Globus pallidus (tissue), 1 donor: Measurements from ENCODE around the gene TMEM161B.
"Not testable (repeated sequence)": the region's sequence is repeated elsewhere in the genome, so short reads cannot be mapped to it uniquely, and the experiment has no call there.

Experiments used
- DNase-seq: peaks from one replicate; pipeline ENCODE4 v3.0.0-alpha.2; 2015; ENCODE audit warnings: low spot score

The TMEM161B gene

DNA sequence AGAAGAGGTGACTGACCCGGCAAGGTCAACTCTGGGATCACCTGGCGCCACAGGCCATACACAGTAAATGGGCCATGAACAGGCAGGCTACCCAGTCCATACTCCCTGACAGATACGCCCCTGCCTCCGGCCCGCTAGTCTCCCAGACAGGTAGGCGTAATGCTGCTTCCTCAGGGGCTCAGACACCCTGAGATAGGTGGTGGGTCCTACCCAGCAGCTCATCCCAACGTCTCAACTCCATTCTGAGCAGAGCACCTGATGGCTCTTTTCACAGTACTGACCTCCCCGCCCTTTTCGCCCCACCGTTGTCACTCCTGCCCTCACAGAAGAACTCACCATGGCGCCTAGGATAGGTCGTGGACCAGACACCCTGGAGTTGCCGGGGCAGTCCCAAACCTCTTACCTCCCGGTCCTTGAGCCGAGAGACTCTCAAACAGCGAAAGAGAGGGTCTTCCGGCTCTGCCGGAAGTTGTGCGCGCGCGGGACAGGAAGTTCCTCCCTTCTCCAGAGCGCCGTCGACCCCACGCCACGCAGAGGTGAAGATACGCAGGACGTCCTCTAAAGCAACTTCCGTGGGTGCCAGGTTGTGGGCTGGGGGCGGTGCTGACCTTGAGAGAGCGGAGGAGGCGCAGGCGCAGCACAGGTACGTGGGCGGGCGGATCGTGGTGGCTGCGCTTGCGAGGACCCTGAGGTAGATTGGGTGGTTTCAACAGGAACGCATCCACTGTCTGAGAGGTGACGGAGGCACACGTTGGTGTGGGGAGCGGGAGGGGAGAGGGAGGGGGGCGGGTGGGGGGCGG, at the start of gene TMEM161B:
Gene TMEM161B, minus strand, starts transcription at position 461 of the 800 bp plus-strand sequence. Its CDS starts 122 bp downstream, at position 339.
- peak; percentile 77 for DNase-seq

DNA sequence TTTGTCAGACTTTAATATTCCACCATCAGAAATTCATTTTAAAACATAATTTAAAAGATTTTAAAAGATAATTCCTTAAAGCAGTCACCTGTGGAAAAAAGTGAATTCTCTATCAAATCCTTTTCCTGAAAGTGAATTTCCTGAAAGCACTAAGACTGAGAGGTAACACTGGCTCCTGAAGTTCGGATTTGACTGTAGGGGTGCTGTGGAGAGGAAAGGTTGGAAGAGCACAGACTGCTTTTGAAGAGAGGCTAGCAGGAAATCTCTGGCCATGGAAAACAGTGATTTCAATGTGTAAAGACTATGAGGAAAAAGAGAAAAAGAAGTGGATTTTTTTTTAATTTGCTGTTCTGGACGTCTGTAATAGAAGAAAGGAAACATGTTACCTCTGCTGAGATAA, 35.7 kb upstream of the TMEM161B start:
- DNase-seq, result no peak

DNA sequence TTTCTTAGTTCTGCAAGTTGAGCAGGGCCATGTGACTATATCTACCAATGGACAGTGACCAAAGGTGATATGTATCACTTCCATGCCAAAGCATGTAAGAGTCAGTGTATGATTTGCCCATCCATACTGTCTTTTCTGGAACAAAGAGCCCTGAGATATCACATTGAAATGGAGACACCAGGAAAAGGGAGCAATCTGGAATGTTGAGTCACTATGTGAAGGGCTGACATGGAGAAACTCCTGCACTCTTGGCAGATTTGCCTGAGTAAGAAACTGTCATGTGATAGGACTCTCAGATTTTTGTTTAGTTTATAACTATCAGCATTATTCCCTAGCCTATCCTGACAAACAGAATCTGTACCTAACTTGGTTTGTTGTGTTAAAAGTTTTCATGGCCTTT, 29.8 kb upstream of the TMEM161B start:
- no peak for DNase-seq

DNA sequence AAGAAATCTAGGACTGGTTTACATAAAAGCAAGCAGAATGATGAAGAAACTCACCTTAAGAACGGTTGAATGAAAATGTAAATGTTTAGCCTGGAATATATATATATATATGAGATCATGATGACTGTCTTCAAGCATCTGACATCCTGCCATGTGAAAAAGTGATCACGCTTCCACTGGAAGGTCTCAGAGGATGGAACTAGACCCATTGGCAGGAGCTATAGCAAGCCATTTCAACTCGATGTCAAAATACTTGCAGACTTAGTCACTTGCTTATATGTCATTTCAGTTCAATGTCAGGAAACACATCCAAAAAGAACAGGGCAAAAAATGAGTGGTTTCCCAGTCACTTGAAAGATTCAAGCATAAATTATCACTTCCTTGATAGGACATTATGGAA, 22.2 kb upstream of the TMEM161B start:
- DNase-seq, result no peak

DNA sequence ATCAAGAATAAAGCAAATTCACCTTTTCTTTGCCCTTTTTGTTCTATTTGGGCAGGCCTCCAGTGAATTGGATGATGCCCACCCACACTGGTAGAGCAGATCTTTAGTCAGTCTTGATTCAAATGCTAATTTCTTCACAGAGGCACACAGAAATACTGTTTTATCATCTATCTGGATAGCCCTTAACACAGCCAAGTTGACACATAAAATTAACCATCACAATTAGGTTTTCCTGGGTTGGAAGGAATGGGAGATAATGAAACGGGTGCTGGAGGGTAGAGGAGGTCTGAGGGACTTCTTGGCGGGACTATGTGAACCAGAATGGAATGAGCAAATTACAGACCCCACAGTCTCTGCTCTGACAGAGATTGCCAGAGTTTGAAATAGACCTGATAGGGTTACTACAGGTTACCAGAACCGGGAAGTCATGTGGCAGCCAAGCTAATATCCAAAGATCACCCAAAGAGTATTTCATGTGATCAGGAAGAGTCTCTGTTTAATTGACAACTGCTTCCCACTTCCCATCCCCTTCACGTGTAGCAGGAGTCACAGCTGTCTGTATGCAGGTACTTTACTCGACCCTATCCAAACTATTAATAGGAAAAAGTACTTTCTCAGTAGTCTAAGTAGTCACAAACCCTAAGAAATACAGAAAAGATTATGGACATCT, 20.0 kb upstream of the TMEM161B start:
- DNase-seq, result no peak

DNA sequence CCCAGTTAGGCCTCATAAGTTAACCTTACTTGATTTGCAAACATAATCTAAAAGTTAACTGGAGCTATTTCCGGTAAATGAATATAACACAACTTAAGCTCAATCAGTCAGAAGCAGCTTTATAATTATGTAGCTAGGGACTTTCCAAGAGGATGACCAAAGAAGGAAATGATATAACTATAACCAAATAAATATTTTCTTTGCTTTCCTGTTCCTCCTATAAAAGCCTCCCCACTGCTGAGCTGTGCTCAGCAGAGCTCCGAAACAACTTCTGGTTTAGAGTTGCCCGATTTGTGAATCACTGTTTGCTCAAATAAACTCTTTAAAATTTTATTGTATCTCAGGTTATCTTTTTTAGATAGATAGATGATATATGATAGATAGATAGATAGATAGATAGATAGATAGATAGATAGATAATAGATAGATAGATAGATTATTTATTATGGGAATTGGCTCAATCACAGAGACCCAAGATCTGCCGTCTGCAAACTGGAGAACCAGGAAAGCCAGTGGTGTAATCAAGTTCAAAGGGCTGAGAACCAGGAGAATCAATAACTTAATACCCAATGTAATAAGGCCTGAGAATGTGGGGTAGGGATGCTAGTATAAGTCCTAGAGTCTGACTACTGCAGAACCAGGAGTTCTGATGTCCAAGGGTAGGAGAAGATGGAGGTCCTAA, 19.3 kb upstream of the TMEM161B start:
- DNase-seq, result no peak

DNA sequence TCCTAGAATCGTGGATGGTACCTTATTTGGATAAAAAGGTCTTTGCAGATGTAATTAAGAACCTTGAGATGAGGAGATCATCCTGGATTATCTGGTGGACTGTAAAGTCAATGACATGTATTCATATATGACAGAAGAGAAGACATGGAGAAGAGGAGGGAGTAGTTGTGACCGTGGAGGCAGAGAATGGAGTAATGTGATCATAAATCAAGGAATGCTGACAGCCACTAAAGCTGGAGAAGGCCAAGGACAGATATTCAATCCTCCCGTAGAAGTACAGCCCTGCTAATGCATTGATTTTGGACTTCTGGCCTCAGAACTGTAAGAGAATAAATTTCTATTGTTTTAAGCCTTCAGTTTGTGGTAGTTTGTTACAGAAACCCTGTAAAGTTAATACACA, 18.7 kb upstream of the TMEM161B start:
- no peak for DNase-seq

DNA sequence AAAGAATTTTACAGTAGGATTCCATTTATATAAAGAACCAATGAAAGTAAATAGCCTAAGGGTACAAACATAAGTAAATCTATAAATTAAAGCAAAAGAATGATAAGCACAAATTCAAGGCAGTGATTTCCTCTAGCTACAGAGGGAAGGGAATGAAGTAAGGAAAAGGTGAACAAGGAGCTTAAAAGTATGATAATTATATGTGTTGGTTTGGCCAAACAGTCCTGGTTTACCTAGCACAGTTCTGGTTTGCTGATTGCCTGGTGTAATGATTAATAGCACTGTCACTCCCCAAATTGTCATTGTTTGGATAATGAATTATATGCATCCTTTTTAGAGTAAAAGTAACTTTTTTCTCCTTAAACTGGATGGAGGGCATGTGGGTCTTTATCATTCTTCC, 15.0 kb upstream of the TMEM161B start:
- DNase-seq, result no peak

DNA sequence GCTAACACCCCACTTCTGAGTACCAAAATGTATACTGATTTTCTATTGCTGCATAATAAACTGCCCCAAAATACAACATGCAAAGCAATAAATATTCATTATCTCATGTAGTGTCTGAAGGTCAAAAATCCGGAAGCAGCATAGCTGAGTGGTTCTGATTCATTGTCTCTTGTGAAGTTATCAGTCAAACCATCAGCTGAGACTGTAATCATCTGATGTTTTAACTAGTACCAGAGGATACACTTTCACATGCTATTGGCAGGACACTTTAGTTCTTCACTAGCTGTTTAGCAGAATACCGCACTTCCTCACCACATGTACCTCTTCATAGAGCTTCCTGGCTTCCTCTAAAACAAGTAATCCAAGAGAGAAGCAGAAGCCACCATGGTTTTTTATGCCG, 12.7 kb upstream of the TMEM161B start:
- no peak for DNase-seq

DNA sequence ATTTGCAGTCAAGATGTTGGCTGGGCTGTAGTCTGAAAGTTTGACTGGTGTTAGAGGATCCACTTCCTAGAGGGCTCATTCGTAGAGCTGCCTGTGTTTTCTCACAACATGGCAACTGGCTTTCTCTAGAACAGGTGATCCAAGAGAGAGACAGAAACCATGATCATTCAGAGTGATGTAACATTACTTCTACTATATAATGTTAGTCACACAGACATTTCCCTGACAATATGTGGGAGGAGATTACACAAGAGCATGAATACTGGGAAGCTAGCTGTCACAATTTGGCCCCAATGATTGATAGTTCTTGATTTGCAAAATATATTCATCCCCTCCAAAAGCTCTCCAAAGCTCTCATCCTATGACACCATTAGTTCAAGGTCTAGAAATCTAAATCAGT, 10.9 kb upstream of the TMEM161B start:
- no peak for DNase-seq

DNA sequence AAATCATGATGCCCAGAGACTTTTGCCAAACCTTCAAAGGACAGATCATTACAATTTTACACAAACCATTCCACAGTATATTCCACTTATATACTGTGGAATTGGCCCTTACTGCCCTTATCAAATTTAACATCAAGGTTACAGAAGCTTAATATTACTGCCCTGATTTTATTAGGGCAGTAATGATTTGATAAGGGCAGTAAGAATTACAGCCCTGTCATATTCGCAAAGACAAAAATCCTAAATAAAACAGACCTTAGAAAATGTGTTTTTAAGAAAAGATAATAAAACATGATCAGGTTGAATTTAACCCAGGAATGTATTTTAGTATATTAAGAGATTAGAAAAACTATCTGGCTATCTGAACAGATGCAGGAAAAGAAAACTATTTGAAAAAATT, 7.7 kb upstream of the TMEM161B start:
- no peak for DNase-seq

DNA sequence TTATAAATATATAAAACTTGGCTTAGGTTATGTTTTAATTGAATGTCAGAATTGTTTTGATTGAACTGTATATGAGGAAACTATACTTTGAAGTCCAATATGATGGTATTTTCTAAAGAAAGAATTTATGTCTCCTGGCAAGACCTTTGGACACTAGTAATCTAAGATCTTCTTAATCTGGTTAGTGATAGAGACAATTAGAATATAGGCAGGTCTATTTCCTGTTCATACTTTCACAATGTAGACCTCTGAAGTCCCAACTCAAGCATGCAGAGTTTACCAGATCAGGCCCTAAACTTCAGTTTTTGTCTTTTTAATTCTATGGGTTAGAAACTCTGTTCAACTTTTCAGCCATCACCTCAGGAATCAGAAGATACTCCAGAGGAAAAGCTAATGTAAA, 6.9 kb upstream of the TMEM161B start:
- DNase-seq, result no peak

DNA sequence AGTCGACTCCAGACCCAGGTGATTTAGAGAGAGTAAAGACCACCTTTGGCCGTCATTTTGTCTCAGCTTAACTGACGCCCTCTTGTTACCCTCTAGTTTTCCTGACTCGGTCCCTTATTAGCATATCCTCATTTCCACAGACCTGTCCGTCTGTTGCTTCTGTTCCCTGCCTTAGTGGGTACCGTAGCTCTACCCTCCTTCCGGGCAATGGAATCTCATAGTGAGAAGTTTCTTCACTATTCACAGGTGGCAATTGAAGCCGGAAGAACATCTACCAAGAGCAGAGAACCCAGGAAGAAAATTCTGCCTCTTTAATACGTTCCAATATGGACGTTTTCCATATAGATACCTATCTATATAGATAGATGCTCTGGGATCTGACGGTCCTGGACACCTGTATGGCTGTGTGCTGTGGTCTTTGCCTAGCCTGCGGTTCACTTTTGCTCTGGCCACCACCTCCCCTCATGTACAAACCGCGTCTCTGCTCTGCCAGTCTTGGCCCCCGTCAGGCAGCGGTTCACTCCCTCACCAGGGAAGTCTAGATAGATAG, 652 bp upstream of the TMEM161B start:
- DNase-seq, result peak; percentile 4

DNA sequence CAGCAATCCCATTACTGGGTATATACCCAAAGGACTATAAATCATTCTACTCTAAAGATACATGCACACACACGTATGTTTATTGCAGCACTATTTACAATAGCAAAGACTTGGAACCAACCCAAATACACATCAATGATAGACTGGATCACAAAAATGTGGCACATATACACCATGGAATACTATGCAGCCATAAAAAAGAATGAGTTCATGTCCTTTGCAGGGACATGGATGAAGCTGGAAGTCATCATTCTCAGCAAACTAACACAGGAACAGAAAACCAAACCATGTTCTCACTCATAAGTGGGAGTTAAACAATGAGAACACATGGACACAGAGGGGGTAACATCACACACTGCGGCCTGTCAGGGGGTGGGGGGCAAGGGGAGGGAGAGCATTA, 4.1 kb downstream of the TMEM161B start:
- DNase-seq, result not testable (repeated sequence)

DNA sequence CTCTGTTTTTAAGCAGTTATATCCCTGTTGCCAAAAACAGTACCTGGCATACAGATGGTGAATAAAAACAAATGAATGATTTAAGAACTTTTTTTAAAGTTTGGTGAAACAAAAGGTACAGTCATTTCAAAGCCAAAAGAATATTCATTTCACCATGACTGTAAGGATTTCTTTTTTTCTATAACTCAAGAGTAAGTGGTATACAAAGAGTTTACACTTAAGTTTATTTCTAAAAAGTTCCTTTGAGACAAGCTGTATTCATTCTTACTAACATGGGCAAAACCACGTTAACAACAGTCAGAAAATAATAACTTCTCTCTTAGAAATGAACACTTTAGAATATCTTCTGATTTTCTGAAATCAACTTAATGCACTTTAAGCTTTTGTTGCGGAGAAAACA, 5.3 kb downstream of the TMEM161B start:
- DNase-seq, result no peak

DNA sequence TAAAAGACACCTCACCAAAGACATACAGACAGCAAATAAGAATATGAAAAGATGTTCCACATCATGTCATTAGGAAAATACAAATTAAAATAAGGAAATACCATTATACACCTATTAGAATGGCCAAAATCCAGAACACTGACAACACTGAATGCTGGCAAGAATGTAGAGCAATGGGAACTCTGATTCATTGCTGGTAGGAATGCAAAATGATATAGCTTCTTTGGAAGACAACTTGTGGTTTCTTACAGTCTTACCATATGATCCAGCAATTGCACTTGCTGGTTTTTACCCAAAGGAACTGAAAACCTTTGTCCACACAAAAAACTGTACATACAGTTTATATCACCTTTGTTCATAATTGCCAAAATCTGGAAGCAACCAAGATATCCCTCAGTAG, 6.5 kb downstream of the TMEM161B start:
- DNase-seq, result no peak

DNA sequence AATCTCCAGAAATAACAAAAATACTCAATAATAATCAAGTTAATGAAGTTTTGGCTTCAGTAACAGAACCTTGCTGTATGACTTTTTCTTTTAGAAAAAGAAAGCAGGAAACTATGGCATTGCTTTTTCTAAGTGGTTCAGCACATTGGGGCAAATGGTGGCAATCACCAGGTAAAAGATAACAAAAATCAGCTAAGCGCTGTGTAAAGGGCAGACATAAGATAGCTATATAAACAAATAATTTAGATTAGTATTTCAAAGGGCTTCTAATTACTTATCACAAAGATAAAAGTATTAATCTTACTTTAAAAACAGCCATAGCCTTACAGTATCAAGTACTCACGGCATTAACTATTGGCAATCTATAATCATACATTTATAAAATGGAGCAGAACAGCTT, 10.0 kb downstream of the TMEM161B start:
- no peak for DNase-seq

DNA sequence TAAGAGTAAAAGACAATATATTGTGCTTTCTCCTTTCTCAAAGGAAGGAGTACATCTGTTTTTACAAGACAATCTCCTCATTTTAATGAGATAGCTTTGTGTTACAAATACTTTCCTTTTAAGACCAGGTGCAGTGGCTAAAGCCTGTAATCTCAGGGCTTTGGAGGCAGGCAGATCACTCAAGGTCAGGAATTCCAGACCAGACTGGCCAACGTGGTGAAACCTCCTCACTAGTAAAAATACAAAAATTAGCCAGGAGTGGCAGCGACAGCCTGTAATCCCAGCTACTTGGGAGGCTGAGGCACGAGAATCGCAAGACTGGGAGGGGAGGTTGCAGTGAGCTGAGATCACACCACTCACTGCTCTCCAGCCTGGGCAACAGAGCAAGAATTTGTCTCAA, 11.8 kb downstream of the TMEM161B start:
- no peak for DNase-seq

DNA sequence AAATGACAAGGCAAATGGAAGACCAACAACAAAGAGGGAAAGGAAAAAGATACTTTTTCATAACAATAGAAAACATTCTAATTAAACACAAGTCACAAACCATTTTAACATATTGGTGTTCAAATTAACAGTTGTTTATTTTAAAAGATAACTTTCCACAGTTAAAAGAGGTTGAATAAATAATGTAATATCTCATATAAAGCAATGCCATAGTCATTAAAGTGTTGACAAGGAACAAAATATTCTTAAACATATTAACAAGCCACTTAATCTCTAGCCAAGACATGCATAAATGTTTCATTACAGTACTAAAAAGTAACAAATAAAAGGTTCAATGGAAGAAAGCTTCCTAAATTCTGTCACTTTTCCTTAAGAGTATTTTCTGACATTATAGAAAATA, 12.6 kb downstream of the TMEM161B start:
- DNase-seq, result no peak

DNA sequence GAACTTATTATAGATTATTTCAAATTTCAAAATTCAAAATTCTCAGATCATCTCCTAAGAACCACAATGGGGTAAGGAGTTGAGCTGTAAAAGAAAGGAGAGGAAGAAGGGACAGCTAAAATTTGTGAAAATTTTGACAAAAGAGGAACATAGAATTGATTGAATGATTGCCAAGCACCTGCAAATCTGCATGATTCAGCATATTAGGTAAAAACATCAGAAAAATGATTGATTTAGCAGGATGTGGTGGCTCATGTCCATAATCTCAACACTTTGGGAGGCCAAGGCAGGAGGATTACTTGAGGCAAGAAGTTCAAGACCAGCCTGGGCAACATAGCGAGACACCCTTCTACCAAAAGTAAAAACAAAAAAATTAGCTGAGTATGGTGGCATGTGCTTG, 14.3 kb downstream of the TMEM161B start:
- no peak for DNase-seq

DNA sequence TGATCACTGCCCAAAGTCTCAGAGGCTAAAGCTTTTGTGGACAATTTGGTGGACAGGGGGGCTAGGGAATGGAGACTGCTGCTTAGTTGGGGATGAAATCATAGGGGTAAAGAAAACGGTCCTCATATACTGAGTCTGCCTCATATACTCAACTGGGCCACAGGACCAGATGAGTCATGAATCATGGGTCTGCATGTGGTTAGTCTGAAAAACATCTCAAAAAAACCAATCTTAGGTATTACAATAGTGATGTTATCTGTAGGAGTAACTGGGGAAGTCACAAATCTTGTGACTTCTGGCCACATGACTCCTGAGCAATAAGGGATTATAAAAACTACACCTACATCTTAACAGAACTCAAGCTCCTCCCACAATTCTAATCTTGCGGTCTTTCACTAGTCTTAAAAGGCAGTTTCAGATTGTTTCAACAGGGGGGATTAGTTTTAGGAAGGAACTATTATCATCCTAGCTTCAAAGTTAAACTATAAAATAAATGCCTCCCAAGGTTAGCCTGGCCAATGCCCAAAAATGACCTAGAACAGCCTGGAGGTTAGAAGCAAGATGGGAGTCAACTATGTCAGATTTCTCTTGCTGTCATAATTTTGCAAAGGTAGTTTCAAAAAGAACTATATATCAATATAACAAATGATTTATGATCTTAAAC, 17.5 kb downstream of the TMEM161B start:
- no peak for DNase-seq

DNA sequence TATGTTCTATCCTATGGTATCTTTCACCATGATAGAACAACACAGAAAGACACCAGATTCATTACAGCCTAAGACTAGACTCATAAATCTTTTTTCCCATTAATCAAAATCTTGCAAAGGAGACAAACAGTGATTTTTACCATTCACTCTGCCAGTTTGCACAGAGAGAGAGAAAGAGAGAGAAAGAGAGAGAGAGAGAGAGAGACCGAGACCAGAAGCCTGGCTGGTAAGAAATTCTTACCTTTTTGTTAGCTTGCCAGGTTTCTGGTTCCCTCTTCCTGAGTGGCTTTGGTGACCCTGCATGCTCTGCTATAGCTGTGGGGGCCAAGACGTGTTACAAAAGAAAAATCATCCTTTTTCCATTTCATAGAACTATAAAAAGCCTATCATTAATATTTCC, 18.6 kb downstream of the TMEM161B start:
- no peak for DNase-seq
